NCI-H446 treated with DMSO at 0.1 percent for 48 hours (cell line): ENCODE results near the gene C17orf100.

ENCODE experiments used
- DNase-seq: peaks from one replicate; lab custom pipeline; 2025; lab: John Stamatoyannopoulos, UW

The C17orf100 gene

DNA sequence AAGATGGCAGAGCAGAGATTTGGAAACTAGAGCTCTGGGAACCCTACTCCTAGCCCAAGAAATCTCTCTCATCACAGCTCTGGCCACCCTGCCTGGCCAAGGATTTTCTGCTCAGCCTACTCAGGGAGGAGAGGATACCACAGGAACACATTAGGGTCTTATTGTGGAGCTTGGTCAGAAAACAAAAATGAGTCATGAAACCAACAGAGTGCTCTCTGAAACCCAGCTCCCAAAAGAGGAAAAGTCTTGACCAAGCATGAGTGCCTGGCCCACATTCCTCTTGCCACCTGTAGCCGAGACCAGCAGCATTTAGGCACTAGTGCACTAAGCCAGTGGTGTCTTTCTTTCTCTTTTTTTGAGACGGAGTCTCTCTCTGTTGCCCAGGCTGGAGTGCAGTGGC is 43.5 kb downstream of the C17orf100 start:
- no peak for DNase-seq

DNA sequence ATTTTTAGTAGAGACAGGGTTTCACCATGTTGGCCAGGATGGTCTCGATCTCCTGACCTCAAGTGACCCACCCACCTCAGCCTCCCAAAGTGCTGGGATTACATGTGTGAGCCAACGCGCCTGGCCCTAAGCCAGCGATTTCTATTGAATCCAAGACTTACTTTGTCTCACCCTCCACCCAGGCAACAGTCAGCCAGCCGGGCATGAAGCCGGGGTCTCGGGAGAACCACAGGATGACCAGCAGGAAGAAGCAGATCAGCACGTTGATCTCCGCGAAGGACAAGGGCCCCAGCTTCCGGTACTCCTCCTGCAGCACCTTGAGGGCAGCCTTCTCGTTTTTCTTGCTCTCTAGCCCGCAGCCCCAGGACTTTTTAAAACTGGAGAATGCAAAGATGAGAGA is 44.0 kb downstream of the C17orf100 start:
- no peak for DNase-seq

DNA sequence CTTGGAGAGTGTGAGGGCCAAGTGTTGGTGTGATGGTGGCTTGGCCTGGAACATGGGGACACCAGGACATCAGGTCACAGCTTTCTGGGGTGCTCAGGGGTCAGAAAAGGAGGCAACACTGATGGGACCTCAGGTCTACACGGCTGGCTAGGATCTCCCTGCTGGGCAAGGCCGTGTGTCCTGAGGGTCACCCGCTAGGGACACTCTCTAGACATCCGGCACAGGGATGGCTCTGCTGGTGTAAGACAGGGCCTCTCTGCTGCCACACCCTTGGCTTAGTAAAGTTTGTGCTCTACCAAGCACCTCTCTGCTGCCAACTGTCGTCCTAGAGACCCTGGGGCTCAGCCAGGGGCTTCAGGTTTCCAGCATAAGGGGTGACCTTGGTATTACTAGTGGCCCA is 45.3 kb downstream of the C17orf100 start:
- DNase-seq: no peak

DNA sequence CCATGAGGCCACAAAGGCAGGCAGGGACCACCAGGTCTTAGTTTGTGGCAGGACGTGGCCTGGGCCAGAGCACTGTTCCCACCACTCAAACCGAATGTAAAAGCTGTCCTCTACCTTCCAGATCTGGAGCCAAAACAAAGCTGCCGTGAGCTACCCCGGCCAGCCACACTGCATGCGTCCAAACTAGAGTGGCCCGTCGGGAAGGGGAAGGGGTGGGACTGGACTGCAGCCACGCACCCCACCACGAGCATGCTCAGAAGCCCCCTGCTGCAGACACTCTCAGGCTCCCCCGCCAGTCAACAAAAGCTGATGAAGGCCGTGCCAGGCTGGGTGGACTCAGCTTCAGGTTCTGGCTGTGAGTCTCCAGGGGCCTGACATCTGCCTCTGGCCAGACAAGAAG is 46.4 kb downstream of the C17orf100 start:
- no peak for DNase-seq

DNA sequence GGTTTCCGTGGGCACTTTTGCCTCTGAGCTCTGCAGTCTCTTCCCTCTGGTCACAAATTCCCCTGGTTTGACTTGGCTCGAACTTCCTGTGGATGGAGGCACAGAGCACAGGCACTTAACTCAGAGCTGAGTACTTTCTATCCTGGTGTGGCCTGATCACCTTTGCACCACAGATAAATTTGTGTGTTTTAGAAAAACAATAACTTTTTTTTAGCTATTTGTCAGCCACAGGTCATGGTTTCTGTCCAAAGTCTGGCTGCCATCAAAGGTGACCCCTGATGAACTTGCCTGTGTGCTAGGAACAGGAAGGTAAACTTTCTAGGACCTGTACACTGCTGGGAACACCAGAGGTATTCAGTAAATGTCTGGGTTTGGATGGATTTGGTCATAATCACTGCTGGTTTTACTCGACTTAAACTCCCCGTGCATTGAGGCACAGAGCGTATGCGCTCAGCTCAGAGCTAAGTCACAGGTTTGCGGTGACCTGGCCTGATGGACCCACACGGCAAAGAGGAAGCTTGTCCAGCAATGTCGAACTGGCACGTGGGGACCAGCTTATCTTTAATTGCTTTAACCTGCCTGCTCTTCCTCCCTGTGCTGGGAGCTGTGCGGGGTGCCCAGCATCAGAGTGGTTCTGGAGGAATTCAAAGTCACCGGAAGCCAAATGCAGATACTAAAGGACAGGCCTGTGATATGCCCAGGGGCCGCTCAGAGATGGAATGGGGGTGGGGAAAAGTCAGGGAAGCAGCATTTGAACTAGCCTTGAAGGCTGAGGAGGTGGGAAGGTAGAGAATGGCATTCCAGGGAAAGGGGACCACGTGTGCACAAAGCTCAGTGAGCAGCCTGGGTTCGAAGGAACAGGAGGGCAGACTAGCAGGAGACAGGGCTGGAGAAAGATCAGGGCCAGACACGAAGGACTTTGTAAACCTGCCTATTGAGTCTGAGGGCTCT is 48.7 kb downstream of the C17orf100 start:
- no peak for DNase-seq

DNA sequence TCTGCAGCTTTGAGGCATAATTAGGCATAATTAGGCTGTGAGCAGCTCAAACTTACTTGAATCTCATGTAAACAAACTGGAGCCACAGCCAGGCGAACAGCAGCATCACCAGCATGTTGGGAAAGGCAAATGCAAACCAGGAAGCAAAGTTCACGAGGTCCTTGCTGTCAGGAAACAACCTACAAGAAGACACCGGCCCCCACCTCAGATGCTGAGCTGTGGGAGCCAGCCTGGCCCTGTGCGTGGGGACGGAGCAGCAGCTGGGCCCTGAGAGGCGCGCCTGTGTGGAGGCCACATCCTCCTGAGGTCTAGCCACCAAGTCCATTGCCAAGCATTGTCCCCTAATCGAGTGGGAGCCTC is 49.4 kb downstream of the C17orf100 start:
- no peak for DNase-seq

DNA sequence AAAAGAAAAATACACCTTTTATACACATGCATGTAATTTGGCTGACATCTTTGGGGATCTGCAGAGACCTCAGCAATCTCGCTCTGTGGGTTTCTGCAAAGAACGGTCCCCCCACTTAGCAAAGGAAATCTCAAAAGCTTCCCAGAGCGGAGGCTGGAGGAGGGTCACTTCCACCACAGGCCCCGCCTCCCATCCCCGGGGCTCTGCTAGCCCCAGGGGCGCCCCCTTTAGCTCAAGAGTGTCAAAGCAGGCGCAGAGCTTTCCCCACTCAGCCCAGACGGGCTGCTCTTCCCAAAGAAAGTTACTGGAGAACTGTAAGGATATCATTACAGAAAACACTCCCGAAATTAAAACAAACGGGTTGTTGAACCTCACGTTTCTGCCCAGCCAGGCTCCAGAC is 50.2 kb downstream of the C17orf100 start:
- DNase-seq: no peak

DNA sequence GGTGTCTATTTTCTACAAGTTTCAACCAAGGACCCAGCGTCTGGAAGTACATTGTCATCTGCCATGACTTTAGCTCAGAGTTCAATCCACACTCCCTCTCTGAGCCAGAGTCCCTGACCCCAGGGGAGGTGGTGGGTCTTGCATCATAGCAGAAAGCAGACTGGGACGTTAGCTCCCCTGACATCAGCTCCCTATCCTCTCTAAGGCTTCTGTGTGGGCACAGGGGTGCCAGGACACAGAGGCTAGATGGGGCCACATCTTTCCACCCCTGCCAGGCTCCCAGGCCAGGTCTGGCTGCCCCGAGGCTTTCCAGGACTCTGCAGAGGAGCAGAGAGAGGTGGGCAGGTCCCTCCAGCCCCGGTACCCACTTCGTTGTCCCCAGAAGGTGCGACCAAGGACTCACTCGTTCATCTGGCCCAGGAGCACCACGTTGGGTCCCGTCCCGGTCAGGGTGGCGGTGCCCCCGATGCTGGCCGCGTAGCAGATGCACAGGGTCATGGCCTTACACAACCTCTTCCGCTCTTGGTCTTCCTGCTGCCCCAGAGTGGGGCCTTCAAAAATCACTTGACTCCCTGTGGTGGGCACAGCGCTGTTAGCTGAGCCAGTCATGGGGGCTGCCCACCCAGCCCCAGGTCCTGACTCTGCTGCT is 51.1 kb downstream of the C17orf100 start:
- DNase-seq: no peak
